ENCODE measurements around the gene ZNF784.

GRCh38 chr19:55635334-55635717 lies 11.0 kb upstream of the ZNF784 start:
- TF ChIP-seq CTCF (IDR thresholded peaks at IDR 0.05; ENCODE audit: insufficient read depth, low read length) (no peak), REST (IDR thresholded peaks at IDR 0.05; ENCODE audit: insufficient replicate concordance, low read depth) (no peak), GABPA (IDR thresholded peaks at IDR 0.05; ENCODE audit: low read depth) (no peak), SPI1 (IDR thresholded peaks at IDR 0.05; ENCODE audit: borderline replicate concordance, low read depth) (peak; percentile 38; the same call in 1 of the 2 replicates)

All from HL-60 (cell line).